Duodenal mucosa (tissue), 2 donors: ENCODE measurements around the gene MROH2B.

Experiments used
- H3K27ac ChIP-seq: one replicate; pipeline ENCODE4 v1.7.0; 2013; ENCODE audit warnings: low read depth, low read length
- H3K27me3 ChIP-seq, 2 donors: one replicate each; pipeline ENCODE4 v1.7.0; 2013; ENCODE audit warnings: low read length in 2 of 2, control low read depth in 1 of 2; ENCODE audit not compliant: insufficient read depth in 2 of 2, control insufficient read depth in 1 of 2
- H3K36me3 ChIP-seq, 2 donors: one replicate each; pipeline ENCODE4 v1.7.0; 2013; ENCODE audit warnings: low read length in 2 of 2, control low read depth in 1 of 2; ENCODE audit not compliant: insufficient read depth in 2 of 2, control insufficient read depth in 1 of 2
- H3K4me1 ChIP-seq, 2 donors: one replicate each; pipeline ENCODE4 v1.7.0; 2013; ENCODE audit warnings: low read length in 2 of 2, control low read depth in 1 of 2; ENCODE audit not compliant: insufficient read depth in 2 of 2, control insufficient read depth in 1 of 2
- H3K4me3 ChIP-seq, 2 donors: one replicate each; pipeline ENCODE4 v1.7.0; 2013; ENCODE audit warnings: low read length in 2 of 2, low read depth in 1 of 2
- H3K9ac ChIP-seq, 2 donors: one replicate each; pipeline ENCODE4 v1.7.0; 2013; ENCODE audit warnings: low read length in 2 of 2, low read depth in 1 of 2
- H3K9me3 ChIP-seq, 2 donors: one replicate each; pipeline ENCODE4 v1.7.0; 2013; ENCODE audit warnings: low read length in 2 of 2, control low read depth in 1 of 2; ENCODE audit not compliant: control insufficient read depth in 1 of 2

The MROH2B gene

GRCh38 chr5:40976041-40976440 is 95.1 kb downstream of the MROH2B start:
- H3K27ac ChIP-seq: no peak overlapping the region
- no peaks in the 10 kb centered on the region for H3K9me3 ChIP-seq
- H3K9ac ChIP-seq: no peak overlapping the region
- H3K4me3 ChIP-seq: no peak overlapping the region
- no peaks in the 10 kb centered on the region for H3K36me3 ChIP-seq
- H3K27me3 ChIP-seq: no peaks in the 10 kb centered on the region
- H3K4me1 ChIP-seq: no peaks in the 10 kb centered on the region

GRCh38 chr5:40973364-40974004 is 97.7 kb downstream of the MROH2B start:
- H3K27ac ChIP-seq: no peak overlapping the region
- H3K9me3 ChIP-seq: no peaks in the 10 kb centered on the region
- no peaks in the 10 kb centered on the region for H3K27me3 ChIP-seq
- no peaks in the 10 kb centered on the region for H3K4me1 ChIP-seq
- H3K4me3 ChIP-seq: no peak overlapping the region
- H3K36me3 ChIP-seq: no peaks in the 10 kb centered on the region
- H3K9ac ChIP-seq: no peak overlapping the region

GRCh38 chr5:40972434-40972833 is 98.7 kb downstream of the MROH2B start:
- no peaks in the 10 kb centered on the region for H3K27me3 ChIP-seq
- H3K27ac ChIP-seq: no peak overlapping the region
- no peaks in the 10 kb centered on the region for H3K4me1 ChIP-seq
- no peaks in the 10 kb centered on the region for H3K9me3 ChIP-seq
- H3K36me3 ChIP-seq: no peaks in the 10 kb centered on the region
- no peak overlapping the region for H3K9ac ChIP-seq
- H3K4me3 ChIP-seq: no peak overlapping the region

DNA sequence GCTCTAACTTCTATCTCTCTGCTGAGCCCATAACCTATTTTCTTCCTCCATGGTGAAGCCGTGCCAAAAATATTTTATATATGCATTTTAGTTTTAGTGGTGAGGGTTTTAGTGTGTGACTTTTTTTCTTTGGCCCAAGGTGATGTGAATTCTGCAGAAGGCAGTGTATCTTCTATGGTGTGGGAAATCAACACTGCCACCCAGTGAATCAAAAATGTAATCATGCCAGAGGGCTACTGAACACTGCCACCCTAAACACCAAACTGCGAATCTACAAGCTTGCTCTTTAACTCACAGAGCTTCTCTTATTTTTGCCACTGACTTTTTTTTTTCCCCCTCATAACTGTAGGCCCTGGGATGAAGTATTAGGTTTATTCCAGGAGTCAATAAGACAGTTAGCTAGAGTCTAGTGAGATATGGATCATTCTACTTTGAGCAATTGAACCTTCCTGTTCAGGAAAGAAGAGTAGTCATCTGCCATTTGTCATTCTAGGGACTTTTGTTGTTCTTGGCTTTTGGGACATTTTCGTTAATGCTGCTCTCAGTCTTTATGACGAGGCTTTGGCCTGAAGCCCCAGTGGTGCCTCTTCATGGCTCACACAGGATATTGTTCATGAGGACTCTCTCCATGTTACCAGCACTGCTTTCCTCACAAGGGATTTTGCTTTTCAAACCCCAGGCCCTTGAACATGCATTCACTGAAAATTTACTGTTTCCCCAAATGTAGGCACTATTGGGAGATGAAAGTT is 108.8 kb downstream of the MROH2B start:
- H3K4me1 ChIP-seq: no peaks in the 10 kb centered on the region
- no peak overlapping the region for H3K9ac ChIP-seq
- H3K27ac ChIP-seq: no peak overlapping the region
- H3K36me3 ChIP-seq: peaks cover 2 to 3% of the 10 kb centered on the region in 2 donors
- H3K4me3 ChIP-seq: no peak overlapping the region
- H3K27me3 ChIP-seq: no peaks in the 10 kb centered on the region
- peaks cover 0 to 12% of the 10 kb centered on the region in 2 donors for H3K9me3 ChIP-seq

DNA sequence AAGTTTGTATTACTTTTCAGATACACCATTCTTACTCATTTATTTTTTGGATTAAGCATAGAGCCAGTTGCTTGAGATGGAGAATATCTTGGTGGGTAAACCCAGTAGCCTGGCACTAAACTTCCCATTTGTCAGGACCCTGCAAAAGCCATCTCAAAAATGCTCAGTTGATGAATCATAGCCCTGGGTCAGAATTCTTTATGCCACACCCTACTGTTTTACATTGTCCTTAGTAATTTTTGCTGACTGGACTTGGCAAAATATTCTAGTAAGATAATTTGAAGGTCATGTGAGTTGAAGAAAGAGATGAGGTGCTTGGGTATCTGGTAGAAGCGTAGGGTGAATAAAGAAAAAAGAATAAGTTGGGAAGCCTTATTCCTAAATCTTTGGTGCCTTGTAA is 111.1 kb downstream of the MROH2B start:
- Histone ChIP-seq H3K27me3 (no peaks in the 10 kb centered on the region), H3K9me3 (peaks cover 0 to 12% of the 10 kb centered on the region in 2 donors), H3K4me3 (no peak overlapping the region), H3K9ac (no peak overlapping the region), H3K36me3 (peaks cover 2 to 3% of the 10 kb centered on the region in 2 donors), H3K27ac (no peak overlapping the region), H3K4me1 (no peaks in the 10 kb centered on the region)

DNA sequence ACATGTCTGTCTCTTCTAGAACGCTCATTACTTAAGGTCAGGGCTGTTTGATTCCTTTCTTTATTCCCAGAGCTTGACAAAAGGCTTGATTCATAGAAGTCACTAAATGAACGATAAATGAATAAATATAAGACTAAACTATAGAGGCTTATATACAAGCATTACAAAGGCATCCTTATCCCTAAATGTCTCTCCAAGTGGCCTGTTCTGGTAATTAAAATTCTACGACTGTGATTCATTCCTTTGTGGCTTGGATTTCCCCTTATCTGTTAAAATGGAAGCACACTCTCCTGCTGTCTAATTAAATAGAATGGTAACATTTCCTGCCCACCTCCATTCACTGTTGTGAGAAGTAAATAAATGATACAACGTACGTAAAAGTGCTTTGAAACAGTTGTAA is 112.3 kb downstream of the MROH2B start:
- Histone ChIP-seq H3K9me3 (peaks cover 0 to 12% of the 10 kb centered on the region in 2 donors), H3K27me3 (no peaks in the 10 kb centered on the region), H3K9ac (no peak overlapping the region), H3K4me1 (no peaks in the 10 kb centered on the region), H3K4me3 (no peak overlapping the region), H3K36me3 (peaks cover 2 to 3% of the 10 kb centered on the region in 2 donors), H3K27ac (no peak overlapping the region)

DNA sequence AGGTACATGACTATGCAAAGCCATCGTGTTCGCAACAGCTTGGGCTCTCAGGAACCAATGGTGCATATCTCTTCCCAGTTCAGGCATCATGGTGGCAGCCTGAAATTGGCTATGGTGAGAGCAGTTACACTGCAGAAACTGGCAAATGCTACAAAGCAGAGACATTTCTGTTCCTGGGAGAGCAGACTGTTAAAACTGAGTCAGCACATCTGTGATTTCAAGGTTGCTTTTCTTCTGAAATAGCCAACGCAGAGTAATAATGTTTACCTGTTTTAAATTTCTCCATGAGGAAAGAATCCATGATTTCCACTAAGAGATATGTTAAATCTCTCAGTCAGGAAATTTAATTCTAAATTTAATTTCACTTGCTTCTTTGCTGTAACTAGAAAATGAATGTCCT is 114.1 kb downstream of the MROH2B start:
- Histone ChIP-seq H3K4me3 (no peak overlapping the region), H3K9me3 (peaks cover 0 to 15% of the 10 kb centered on the region in 2 donors), H3K9ac (no peak overlapping the region), H3K36me3 (peaks cover 2 to 3% of the 10 kb centered on the region in 2 donors), H3K4me1 (no peaks in the 10 kb centered on the region), H3K27me3 (no peaks in the 10 kb centered on the region), H3K27ac (no peak overlapping the region)

- Histone ChIP-seq H3K36me3 (peaks cover 2 to 3% of the 10 kb centered on the region in 2 donors), H3K27me3 (no peaks in the 10 kb centered on the region), H3K9me3 (peaks cover 0 to 15% of the 10 kb centered on the region in 2 donors), H3K4me1 (no peaks in the 10 kb centered on the region), H3K9ac (no peak overlapping the region), H3K4me3 (no peak overlapping the region), H3K27ac (no peak overlapping the region)
These were observed 115.8 kb downstream of the MROH2B start for GRCh38 chr5:40955313-40955712.
